ENCODE measurements around the gene PTMA. TPM values are rescaled to one million over a fixed set of nuclear protein-coding genes. Genes with fewer than 3 reads are reported as not detected.

Gene PTMA
- total RNA-seq, 1 experiment from 2014 or later = 1,708 TPM

GRCh38 chr2:231720987-231721966 lies 13.0 kb downstream of the PTMA start:
- intact Hi-C loops (cut with micrococcal nuclease; ENCODE audit: unreplicated experiment) = no loop called here
- Histone ChIP-seq H3K9me3 (ENCODE audit: low read depth, low read length, poor library complexity, severe bottlenecking) (no peaks in the 10 kb centered on the region), H3K27me3 (replicated peaks; ENCODE audit: insufficient read depth, low read depth, low read length, poor library complexity) (no peaks in the 10 kb centered on the region), H3K27ac (ENCODE audit: low read depth, low read length, poor library complexity, severe bottlenecking) (no peak overlapping the region), H3K4me1 (ENCODE audit: insufficient read depth, low read length, poor library complexity, severe bottlenecking) (peaks cover 3% of the 10 kb centered on the region), H3K36me3 (ENCODE audit: insufficient read depth, low read length, poor library complexity, severe bottlenecking) (no peaks in the 10 kb centered on the region), H3K4me3 (ENCODE audit: low read depth, low read length, poor library complexity, severe bottlenecking) (no peak overlapping the region)
- no peak for DNase-seq (ENCODE audit: low spot score)
- ChIA-PET POLR2A (ENCODE audit: low non-redundant PET) (no interaction called here), CTCF (interaction anchor here (0.6 kb wide), 1 partner anchor 11 kb away, joined by 4 read pairs; no protein-coding TSS in a partner anchor)
- no TSS peak for BruUV-seq (replicated peaks)
- TF ChIP-seq CTCF (conservative IDR thresholded peaks at IDR 0.05; ENCODE audit: low read depth, low read length) (no peak), EZH2 (IDR thresholded peaks at IDR 0.05; ENCODE audit: borderline replicate concordance, low read depth, low read length, poor library complexity, severe bottlenecking) (no peak)

GRCh38 chr2:231722721-231723307 lies 14.5 kb downstream of the PTMA start:
- no peaks in the 10 kb centered on the region for H3K27me3 ChIP-seq (replicated peaks; ENCODE audit: insufficient read depth, low read depth, low read length, poor library complexity)
- no peak for TF ChIP-seq EZH2 (IDR thresholded peaks at IDR 0.05; ENCODE audit: borderline replicate concordance, low read depth, low read length, poor library complexity, severe bottlenecking)
- no peak for TF ChIP-seq CTCF (conservative IDR thresholded peaks at IDR 0.05; ENCODE audit: low read depth, low read length)
- ChIA-PET CTCF (no interaction called here), POLR2A (ENCODE audit: low non-redundant PET) (no interaction called here)
- H3K4me1 ChIP-seq (ENCODE audit: insufficient read depth, low read length, poor library complexity, severe bottlenecking) = no peaks in the 10 kb centered on the region
- intact Hi-C loops (cut with micrococcal nuclease; ENCODE audit: unreplicated experiment) = no loop called here
- H3K27ac ChIP-seq (ENCODE audit: low read depth, low read length, poor library complexity, severe bottlenecking) = no peak overlapping the region
- no peak overlapping the region for H3K4me3 ChIP-seq (ENCODE audit: low read depth, low read length, poor library complexity, severe bottlenecking)
- no peaks in the 10 kb centered on the region for H3K36me3 ChIP-seq (ENCODE audit: insufficient read depth, low read length, poor library complexity, severe bottlenecking)
- no peaks in the 10 kb centered on the region for H3K9me3 ChIP-seq (ENCODE audit: low read depth, low read length, poor library complexity, severe bottlenecking)
- no peak for DNase-seq (ENCODE audit: low spot score)
- BruUV-seq (replicated peaks) = no TSS peak

GRCh38 chr2:231725476-231725875 lies 17.2 kb downstream of the PTMA start:
- ChIA-PET POLR2A (ENCODE audit: low non-redundant PET) (no interaction called here), CTCF (interaction anchor here (0.6 to 1.9 kb wide), 4 partner anchors 11 to 48 kb away, joined by 3 to 7 read pairs (median 5); no protein-coding TSS in a partner anchor)
- TF ChIP-seq CTCF (conservative IDR thresholded peaks at IDR 0.05; ENCODE audit: low read depth, low read length) (no peak), EZH2 (IDR thresholded peaks at IDR 0.05; ENCODE audit: borderline replicate concordance, low read depth, low read length, poor library complexity, severe bottlenecking) (no peak)
- Histone ChIP-seq H3K9me3 (ENCODE audit: low read depth, low read length, poor library complexity, severe bottlenecking) (no peaks in the 10 kb centered on the region), H3K27ac (ENCODE audit: low read depth, low read length, poor library complexity, severe bottlenecking) (no peak overlapping the region), H3K4me3 (ENCODE audit: low read depth, low read length, poor library complexity, severe bottlenecking) (no peak overlapping the region), H3K4me1 (ENCODE audit: insufficient read depth, low read length, poor library complexity, severe bottlenecking) (no peaks in the 10 kb centered on the region), H3K27me3 (replicated peaks; ENCODE audit: insufficient read depth, low read depth, low read length, poor library complexity) (no peaks in the 10 kb centered on the region), H3K36me3 (ENCODE audit: insufficient read depth, low read length, poor library complexity, severe bottlenecking) (no peaks in the 10 kb centered on the region)
- BruUV-seq (replicated peaks) = no TSS peak
- no peak for DNase-seq (ENCODE audit: low spot score)
- intact Hi-C loops (cut with micrococcal nuclease; ENCODE audit: unreplicated experiment) = no loop called here

All from A673 (cell line).